NCI-H460 (cell line): ENCODE data around the gene TGM1. TPM values are rescaled to one million over a fixed set of nuclear protein-coding genes. Genes with fewer than 3 reads are reported as not detected.

Source experiments
- DNase-seq: peaks from one replicate; pipeline ENCODE4 v3.0.0-alpha.2; 2016; ENCODE audit warnings: low read depth; ENCODE audit errors: extremely low read depth
- total RNA-seq: library from RNA; depleted of rRNA; stranded (reverse); fragments of >200 nt; shearing (Covaris generic); gene quantifications from 2 replicates; pipeline ENCODE4 v1.2.3, GENCODE V29; 2014

TGM1 gene
- total RNA-seq, 1 experiment from 2014 or later: 5.2 TPM

- DNase-seq: no peak
Observed at GRCh38 chr14:24293525-24293924, 30.5 kb upstream of the TGM1 start.

GRCh38 chr14:24292118-24292807 is 29.3 kb upstream of the TGM1 start:
- no peak for DNase-seq

- DNase-seq: no peak
Observed at GRCh38 chr14:24291446-24292117, 28.6 kb upstream of the TGM1 start.

DNA sequence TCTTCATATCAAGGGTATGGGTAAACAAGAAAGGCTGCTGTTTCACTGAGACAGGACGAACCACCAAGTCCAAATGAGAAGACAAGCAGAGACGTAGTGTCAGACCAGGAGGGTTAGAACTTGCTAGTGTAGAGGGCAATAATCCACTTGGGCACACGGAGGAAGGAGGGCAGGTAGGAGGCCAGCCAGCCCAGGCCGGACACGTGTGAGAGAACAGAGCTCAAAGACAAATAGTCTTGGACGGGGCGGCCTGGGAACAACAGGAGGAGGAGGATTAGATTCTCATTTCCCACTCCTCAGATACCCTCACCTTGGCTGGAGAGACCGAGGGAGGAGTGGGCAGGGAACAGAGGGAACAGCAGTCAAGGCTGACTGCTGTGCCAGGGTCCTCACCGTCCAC is 27.8 kb upstream of the TGM1 start:
- DNase-seq: no peak

DNA sequence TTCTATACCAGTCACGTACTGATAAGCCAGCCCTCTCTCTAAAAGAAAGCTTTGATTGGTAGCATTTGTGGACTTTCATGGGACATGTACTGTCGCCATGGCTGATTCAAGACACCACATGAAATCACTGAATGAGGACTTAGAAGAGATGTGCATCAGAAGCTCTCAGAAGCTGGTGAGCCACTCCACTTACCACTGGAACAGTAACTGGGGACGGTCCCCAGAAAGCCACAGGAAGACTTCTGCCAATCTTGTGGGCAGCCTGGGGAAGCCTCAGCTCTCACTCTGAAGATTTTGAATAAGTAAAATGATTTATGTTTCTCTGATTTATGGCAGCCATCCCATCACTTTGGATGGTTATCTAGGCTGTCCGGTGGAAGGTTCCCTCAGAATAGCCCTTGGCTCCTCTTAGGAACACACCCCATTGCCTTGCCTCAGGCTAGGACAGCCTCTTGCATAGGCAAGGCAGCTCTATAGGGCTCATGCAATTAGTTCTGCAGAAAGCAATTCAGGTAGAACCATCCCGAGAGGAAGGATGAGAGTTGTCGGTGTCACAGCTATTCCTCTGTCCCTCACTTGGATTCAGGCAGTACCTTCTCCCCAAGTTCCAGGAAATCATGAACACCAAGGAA is 26.8 kb upstream of the TGM1 start:
- no peak for DNase-seq

- DNase-seq: no peak
Observed at GRCh38 chr14:24286996-24287395, 24.0 kb upstream of the TGM1 start.

DNA sequence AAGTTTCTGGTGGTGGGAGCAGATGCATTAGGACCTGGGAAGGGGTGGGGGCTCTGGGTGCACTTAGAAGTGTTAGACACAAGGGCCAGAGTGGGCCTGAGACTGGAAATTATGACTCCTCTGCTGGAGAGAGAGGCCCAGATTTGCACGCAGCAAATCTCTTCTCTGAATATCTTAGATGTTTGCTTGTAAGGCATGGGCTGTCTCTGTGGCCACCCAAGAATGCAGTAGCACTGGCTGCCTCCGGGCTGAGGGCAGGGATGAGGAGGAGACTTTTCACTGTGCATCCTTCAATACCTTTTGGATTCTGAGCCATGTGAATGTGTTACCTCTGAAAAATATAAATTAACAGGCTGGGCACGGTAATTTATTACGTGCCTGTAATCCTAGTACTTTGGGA is 22.4 kb upstream of the TGM1 start:
- DNase-seq: no peak

DNA sequence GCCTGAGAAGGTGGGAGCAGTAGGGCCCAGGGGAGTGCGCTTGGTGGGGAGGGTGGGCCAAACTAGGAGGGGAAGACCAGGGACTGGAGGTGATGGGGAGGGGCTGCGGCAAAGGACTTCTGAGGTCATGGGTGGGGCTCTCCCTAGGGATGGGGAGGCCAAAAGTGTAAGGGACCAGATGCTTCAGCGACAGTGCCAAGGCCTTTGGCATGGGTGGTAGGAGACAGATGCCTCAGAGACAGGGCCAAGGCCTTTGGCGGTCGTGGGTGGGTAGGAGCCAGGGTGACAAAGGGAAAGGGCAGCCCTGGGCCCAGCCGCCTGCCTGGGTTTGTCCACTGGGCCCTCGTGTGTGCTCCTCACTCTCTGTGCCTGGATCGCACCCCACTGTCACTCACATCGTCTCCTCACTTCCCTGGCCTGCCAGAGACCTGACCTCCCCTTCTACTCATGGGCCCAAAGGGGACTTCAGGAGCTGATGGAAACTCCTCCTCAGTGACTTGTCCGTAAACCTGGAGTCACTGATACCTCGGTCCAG is 21.6 kb upstream of the TGM1 start:
- no peak for DNase-seq

GRCh38 chr14:24283796-24284460 is 21.0 kb upstream of the TGM1 start:
- no peak for DNase-seq

GRCh38 chr14:24282736-24283135 is 19.8 kb upstream of the TGM1 start:
- no peak for DNase-seq

DNA sequence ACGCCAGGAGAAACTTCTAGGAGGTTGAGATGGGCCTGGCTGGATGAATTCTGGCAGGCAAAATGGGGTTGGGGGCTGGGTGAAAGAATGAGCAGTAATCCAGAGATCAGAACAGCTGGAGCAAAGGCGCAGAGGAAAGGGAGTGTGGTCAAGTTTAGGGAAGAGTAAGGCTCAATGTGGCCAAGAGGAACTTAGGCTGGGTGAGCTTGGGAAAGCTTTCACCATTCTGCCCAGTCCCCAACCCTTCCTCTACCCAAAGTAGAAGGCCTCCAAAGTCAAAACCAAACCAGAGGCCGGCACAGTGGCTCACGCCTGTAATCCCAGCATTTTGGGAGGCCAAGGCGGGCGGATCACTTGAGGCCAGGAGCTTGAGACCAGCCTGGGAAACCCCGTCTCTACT is 18.7 kb upstream of the TGM1 start:
- DNase-seq: no peak

- no peak for DNase-seq
Observed at GRCh38 chr14:24280797-24281460, 18.0 kb upstream of the TGM1 start.

DNA sequence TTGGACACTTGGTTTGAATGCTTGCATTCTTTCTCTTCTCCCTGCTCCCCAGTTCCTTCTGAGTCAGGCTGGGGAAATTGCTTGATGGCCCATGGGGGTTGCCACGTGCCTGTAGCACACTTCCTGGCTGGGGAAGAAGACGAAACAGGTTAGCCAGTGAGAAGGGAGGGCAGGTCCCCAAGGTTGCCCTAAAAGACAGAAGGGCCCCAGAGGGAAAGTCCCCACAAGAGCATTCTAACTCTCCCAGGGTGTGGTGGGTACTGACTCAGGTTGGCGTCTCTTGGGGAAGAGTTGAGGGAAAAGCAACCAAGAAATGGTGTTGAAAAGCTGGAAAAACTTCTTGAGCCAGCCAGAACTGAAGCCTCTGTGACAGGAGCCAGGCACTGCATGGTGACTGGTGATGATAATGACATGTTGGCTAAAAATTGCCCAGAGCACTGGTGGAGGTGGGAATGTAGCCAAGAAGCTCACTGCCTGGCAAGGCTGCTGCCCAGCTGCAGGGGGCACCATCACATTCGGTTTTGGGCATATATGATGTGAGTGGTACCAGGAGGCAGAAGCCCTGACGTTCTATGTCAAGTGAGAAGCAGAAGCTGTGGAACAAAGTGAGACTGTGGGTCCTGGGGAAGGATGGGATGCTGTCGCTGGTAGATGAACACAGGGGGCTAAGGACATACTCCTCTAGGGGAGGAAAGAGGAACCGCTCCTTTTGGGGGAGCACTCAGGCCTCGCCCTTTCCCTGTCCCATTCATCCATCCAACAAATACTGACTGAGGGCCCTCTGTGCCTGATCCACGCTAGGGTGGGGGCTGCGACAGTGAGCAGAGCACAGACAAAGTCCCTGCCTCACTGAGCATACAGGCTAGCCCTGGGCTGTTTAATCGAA is 16.6 kb upstream of the TGM1 start:
- no peak for DNase-seq

GRCh38 chr14:24278424-24278823 is 15.4 kb upstream of the TGM1 start:
- DNase-seq: no peak

- DNase-seq: no peak
Observed at GRCh38 chr14:24277606-24278321, 14.8 kb upstream of the TGM1 start.

DNA sequence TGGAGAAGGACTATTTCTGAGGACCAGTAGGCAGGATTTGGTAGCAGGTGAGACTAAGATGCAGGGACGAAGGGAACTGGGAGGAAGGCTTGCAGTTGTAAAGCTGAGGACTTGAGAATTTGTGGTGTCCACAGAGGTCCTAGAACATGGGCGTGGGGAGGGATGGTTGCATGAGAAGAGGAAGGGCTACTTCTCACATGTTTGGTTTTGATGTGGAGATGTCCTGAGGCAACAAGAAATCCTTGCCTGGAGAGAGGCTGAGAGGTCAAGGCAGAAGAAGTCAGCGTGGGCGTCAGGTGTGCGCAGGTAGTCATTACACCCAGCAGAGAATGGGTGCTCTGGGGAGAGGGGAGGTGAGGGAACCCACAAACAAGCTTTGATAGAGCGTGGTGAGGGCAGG is 14.1 kb upstream of the TGM1 start:
- no peak for DNase-seq

GRCh38 chr14:24274101-24274543 is 11.1 kb upstream of the TGM1 start:
- DNase-seq: no peak

DNA sequence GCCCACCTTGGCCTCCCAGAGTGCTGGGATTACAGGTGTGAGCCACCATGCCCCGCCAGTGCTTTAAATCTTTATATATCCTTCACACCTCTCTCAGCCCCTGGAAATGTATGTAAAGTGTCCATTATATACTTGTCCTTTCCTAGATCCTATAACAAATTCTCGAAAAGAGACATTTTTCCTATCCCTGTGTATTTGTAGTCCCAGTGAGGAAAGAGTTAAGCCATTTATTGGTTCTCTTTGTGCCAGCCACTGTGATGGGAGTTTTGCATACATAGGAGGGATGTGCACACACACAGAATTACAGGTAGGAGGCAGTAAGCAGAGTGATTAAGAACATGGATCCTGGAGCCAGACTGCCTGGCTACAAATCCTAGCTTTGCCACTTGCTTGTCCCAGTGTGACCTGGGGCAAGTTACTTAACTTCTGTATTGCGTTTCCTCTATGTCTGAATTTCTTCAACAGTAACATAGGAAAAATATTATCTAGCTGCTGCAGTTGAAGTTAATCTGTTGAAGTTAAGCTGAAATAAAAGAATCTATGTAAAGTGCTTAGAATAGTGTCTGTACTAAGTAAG is 10.5 kb upstream of the TGM1 start:
- DNase-seq: no peak

- no peak for DNase-seq
Observed at GRCh38 chr14:24272467-24272866, 9.5 kb upstream of the TGM1 start.
